GM19468 (cell line): ENCODE results near the gene WDR7.

ENCODE experiments used
- ATAC-seq: cut with Tn5 transposase; IDR thresholded peaks from one replicate; pipeline ENCODE4 v1.9.1; 2021; ENCODE audit warnings: mild to moderate bottlenecking, moderate library complexity, moderate number of reproducible peaks; ENCODE audit not compliant: unreplicated experiment; ENCODE audit errors: extremely low read depth

WDR7 gene

GRCh38 chr18:56650944-56651770 is at the start of gene WDR7:
Gene WDR7, plus strand, starts transcription at chr18:56651359. Its CDS starts 21,157 bp downstream, at chr18:56672516.
- ATAC-seq: peak; percentile 96

DNA sequence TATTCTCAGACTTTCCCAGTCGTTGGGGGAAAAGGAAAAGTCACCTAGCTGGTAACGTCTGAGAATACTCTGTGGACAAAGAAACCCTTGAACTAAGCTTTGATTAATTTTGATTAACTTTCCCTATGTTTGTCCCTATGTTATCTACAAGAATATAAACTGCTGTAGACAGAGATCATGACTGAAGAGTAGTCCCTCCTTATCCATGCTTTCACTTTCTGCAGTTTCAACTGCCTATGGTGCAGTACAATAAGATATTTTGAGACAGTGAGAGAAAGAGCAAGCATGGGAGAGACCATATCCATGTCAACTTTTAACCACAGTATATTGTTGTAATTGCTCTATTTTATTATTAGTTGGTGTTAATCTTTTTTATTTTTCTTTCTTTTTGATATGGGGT is 44.5 kb upstream of the WDR7 start:
- ATAC-seq: no peak

DNA sequence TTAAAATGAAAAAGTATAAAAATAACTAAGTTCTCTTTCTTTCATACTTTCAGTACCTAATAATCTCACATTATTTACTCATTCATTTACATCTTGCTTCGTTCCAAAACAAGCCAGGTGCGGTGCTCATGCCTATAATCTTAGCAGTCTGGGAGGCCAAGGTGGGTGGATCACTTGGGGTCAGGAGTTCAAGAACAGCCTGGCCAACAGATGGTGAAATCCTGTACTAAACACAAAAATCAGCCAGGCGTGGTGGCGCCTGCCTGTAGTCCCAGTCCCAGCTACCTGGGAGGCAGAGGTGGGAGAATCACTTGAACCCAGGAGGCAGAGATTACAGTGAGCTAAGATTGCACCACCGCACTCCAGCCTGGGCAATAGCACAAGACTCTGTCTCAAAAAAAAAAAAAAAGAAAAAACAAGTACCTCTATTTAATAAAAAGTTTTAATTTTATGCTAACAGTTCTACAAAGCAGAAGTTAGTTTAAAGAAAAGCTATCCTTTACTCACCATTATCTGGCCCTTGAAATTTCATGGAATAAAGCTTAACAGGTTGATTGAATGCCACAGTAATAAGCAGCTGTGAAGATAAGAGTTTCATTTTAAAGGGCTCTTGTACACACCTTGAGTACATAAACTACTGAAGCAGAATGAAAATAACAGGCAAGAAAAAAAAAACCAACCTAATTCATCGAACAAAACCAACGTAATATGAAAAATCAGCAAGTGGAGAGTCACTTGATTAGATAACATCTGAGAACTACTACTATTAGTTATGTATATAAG is 35.2 kb upstream of the WDR7 start:
- ATAC-seq: no peak

GRCh38 chr18:56627991-56628390 is 23.2 kb upstream of the WDR7 start:
- ATAC-seq: no peak

DNA sequence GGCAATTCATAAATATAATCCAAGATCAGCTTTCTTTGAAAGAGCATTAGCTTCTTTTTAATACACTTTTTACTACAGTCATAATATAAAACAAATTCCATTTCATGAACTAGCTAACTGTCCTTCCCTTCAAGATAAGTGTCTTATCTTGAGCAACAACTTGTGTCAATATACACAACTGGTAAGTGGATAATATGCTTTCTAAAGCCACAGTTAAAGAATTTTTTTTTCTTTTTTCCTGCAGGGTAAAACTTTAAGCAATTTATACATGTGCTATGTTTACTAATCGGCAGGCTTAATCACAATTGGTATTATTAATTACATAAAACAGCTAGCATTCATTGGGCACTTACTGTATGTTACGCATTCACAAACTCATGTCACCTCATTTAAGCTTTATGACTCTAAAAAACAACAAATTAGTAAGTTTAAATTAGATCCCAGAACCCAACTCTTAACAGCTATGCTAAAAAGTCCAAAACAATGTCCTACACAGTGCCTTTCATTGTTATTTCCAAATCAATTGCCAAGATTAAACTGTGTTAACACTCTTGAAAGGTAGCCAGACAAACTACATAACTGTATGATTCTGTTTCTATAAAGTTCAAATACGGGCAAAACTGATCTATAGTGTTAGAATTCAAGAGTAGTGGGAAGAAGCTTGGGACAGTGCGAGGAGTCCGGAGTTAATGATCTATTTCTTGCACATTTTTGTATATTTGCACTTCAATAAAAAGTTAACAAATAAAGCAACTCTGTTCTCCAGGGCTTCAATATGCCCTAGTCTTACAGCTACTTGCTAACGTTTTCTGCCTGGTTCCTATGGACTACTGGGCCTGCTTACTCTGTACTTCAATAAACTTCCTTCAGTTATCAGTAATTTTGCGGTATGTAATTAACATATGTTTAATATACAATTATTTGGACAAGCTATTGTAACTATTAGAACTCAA is 18.8 kb upstream of the WDR7 start:
- ATAC-seq: no peak

DNA sequence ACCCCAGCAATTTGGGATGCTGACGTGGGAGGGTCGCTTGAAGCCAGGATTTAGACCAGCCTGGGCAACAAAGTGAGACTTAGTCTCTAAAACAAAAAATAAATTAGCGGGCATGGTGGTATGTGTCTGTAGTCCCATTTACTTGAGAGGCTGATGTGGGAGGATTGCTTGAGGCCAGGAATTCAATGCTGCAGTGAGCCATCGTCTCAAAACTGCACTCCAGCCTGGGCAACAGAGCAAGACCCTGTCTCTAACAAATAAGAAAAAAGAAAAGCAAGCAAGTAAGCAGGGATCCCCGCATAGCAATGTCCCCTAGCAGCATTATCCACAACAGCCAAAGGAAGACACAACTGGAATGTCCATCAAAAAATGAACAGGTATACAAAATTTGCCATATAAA is 16.2 kb upstream of the WDR7 start:
- ATAC-seq: no peak

DNA sequence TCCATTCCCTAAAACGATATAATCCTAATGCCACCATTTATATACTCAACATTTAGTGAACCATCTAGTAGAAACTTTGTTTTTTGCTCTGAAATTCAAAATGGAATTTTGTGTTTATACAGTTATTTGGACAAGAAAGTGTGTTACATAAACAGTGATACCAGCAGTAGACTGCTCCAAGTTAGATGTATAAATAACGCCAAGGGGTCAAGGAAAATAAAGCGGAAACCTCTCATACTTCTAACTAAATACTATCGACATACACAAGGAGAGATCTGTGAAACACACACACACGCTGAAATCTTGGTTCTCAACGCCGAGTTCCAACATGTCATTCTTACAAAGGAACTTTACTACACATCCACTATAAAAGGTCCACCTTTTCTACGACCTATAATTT is 14.0 kb upstream of the WDR7 start:
- no peak for ATAC-seq

DNA sequence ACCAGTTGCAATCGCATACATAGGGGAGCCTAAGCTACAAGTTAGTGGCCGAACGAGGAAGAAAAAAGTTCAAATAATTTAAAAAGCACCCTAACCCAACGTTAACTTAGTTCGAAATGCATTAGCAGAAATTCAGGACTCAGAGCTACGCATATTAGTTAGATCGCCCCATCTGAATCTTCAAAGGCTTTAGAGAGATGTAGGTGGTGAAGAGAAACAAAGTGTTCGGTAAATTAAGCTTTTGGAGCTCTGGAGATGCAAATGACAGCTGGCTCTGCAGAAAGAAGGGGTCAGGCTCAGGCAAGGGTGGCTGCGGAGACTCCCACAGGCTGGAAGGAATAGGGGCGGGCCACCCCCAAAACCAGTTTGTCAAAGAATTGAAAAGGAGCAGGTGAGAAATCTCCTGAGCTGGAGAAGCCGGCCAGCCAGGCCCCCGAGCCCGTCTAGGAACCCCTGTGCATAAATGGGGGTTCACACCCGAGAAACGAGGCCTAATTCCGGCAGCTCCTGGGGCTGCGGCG is 13.4 kb upstream of the WDR7 start:
- ATAC-seq: no peak

GRCh38 chr18:56638232-56639103 is 12.7 kb upstream of the WDR7 start, which contains the start of gene TXNL1:
Gene TXNL1, minus strand, starts transcription at chr18:56638592. Its CDS starts 152 bp downstream, at chr18:56638440.
- ATAC-seq: peak; percentile 92

- ATAC-seq: peak; percentile 8
These were observed 12.1 kb upstream of the WDR7 start for GRCh38 chr18:56639104-56639381.

DNA sequence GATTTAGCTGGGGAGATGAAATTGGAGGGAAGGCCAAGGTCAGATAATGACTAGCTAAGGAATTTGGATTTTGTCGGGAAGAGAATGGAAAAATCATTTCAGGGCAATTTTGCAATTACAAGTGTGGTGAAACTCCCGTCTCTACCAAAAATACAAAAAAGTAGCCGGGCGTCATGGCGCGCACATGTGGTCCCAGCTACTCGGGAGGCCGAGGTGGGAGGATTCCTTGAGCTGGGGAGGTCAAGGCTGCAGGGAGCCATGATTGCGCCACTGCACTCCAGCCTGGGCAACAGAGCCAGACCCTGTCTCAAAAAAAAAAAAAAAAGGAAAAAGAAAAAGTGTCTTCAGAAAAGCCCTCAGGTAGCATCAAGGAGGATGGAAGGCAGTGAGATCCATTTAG is 11.6 kb upstream of the WDR7 start:
- no peak for ATAC-seq

DNA sequence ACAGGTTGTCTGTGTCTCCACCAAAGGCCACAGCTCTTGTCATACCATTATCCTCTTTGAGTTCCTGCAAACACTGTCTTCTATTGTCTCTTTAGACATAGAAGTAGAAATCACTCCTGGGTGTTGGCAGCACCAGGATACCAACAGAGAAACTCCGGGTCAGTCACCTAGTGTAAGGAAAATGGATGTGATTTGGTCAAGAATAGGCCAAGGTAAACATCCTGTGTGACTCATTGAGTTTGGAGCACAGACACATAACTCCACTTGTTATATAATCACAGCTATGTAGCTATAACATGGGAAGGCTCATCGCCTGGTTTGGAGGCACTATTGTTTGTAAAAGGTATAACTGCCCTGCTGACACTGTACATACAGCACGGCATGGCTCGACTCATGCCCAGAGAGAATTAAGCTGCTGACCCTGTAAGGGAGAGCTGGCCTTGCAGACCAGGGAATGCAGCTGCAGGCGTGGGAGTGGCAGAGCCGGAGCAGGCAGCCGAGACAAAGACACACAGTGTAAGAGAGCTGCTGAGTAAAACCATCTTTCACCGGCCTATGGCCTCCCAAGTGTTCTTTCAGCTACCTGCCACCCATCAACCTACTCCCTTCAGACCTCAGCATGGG is 9.3 kb upstream of the WDR7 start:
- no peak for ATAC-seq

DNA sequence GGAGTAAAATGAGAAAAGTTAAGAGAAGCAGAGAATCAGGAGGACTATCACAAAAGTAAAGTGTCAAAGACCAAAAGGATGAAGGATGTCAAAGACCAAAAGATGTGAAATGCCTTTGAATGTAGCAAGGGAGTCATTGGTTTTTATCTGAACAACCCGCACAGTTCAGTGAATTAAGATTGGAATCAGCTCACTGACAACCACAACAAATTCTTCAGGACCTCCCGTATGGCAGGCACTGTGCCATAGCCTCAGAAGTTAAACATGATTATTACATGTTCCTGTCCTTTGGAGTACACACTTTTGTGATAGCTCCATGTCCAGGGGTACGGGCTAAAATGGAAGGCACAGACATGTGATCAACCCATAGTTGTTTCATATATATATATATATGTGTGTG is 7.8 kb upstream of the WDR7 start:
- no peak for ATAC-seq

- no peak for ATAC-seq
These were observed 5.6 kb upstream of the WDR7 start for GRCh38 chr18:56645415-56646016.

- no peak for ATAC-seq
These were observed 4.1 kb upstream of the WDR7 start for GRCh38 chr18:56647071-56647470.

- ATAC-seq: no peak
These were observed 2.9 kb upstream of the WDR7 start for GRCh38 chr18:56647951-56648893.

DNA sequence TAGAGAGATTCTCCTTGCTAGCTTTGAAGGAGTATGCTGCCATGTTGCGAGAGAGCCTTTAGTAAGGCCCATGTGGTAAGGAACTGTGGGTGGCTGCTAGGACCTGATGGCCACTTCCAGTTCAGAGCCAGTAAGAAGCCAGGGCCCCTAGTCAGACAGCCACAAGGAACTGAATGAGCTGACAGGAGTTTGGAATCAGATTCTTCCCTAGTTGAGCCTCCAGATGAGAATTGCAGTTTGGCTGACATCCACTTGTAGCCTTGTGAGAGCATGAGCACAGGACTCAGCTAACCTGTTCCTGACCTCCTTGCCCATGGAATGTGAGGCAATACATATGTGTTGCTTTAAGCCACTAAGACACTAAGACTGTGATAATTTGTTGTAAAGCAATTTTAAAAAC is 1.2 kb upstream of the WDR7 start:
- no peak for ATAC-seq

GRCh38 chr18:56651771-56652092 is 573 bp downstream of the WDR7 start:
- no peak for ATAC-seq
